Osteoblast (primary cell): Measurements from ENCODE around the gene CUX1. TPM values are rescaled to one million over a fixed set of nuclear protein-coding genes. Genes with fewer than 3 reads are reported as not detected.

Experiments
- DNase-seq: peaks from one replicate; pipeline ENCODE4 v3.0.0; 2011; ENCODE audit warnings: low spot score, mixed read lengths; ENCODE audit not compliant: insufficient read length; ENCODE audit errors: missing footprints
- H2AFZ ChIP-seq: 2 replicates; pipeline ENCODE4 v1.6.0; 2011; ENCODE audit warnings: mild to moderate bottlenecking, low read length
- H3K27ac ChIP-seq: 2 replicates; pipeline ENCODE4 v1.5.1; 2011; ENCODE audit warnings: mild to moderate bottlenecking, low read depth, low read length, moderate library complexity
- H3K27me3 ChIP-seq: 2 replicates; pipeline ENCODE4 v1.6.0; 2012; ENCODE audit warnings: mild to moderate bottlenecking, control low read depth, inconsistent platforms, low read length, moderate library complexity; ENCODE audit not compliant: insufficient read depth
- H3K36me3 ChIP-seq: 2 replicates; pipeline ENCODE4 v1.5.1; 2011; ENCODE audit warnings: mild to moderate bottlenecking, low read length, control low read depth, moderate library complexity; ENCODE audit not compliant: insufficient read depth
- H3K4me1 ChIP-seq: 2 replicates; pipeline ENCODE4 v1.5.1; 2011; ENCODE audit warnings: mild to moderate bottlenecking, low read length, control low read depth, moderate library complexity; ENCODE audit not compliant: insufficient read depth
- H3K4me2 ChIP-seq: 2 replicates; pipeline ENCODE4 v1.6.0; 2011; ENCODE audit warnings: mild to moderate bottlenecking, low read length; ENCODE audit not compliant: insufficient read depth
- H3K4me3 ChIP-seq: fragments of 200-600 bp; sonication (generic); 3 replicates; pipeline ENCODE4 v1.5.1; 2012; ENCODE audit warnings: mild to moderate bottlenecking, low read length, inconsistent platforms; ENCODE audit not compliant: insufficient read depth
- H3K79me2 ChIP-seq: 2 replicates; pipeline ENCODE4 v1.6.0; 2012; ENCODE audit warnings: mild to moderate bottlenecking, low read length, control low read depth, inconsistent platforms; ENCODE audit not compliant: insufficient read depth
- H3K9me3 ChIP-seq: 2 replicates; pipeline ENCODE4 v1.5.1; 2011; ENCODE audit warnings: low read depth, low read length, control low read depth
- H4K20me1 ChIP-seq: 2 replicates; pipeline ENCODE4 v1.6.0; 2012; ENCODE audit warnings: mild to moderate bottlenecking, low read length, control low read depth; ENCODE audit not compliant: insufficient read depth
- total RNA-seq: library from RNA; depleted of rRNA; stranded (reverse); fragments of >200 nt; gene quantifications from 2 replicates; pipeline ENCODE4 v1.2.3, GENCODE V29; 2012
- TF ChIP-seq, protein P1 (sequence below): IDR thresholded peaks from 2 replicates; pipeline ENCODE4 v1.5.1; 2011; ENCODE audit warnings: mild to moderate bottlenecking, low read depth, low read length, moderate library complexity; ENCODE audit errors: extremely low read depth

The CUX1 gene, protein sequence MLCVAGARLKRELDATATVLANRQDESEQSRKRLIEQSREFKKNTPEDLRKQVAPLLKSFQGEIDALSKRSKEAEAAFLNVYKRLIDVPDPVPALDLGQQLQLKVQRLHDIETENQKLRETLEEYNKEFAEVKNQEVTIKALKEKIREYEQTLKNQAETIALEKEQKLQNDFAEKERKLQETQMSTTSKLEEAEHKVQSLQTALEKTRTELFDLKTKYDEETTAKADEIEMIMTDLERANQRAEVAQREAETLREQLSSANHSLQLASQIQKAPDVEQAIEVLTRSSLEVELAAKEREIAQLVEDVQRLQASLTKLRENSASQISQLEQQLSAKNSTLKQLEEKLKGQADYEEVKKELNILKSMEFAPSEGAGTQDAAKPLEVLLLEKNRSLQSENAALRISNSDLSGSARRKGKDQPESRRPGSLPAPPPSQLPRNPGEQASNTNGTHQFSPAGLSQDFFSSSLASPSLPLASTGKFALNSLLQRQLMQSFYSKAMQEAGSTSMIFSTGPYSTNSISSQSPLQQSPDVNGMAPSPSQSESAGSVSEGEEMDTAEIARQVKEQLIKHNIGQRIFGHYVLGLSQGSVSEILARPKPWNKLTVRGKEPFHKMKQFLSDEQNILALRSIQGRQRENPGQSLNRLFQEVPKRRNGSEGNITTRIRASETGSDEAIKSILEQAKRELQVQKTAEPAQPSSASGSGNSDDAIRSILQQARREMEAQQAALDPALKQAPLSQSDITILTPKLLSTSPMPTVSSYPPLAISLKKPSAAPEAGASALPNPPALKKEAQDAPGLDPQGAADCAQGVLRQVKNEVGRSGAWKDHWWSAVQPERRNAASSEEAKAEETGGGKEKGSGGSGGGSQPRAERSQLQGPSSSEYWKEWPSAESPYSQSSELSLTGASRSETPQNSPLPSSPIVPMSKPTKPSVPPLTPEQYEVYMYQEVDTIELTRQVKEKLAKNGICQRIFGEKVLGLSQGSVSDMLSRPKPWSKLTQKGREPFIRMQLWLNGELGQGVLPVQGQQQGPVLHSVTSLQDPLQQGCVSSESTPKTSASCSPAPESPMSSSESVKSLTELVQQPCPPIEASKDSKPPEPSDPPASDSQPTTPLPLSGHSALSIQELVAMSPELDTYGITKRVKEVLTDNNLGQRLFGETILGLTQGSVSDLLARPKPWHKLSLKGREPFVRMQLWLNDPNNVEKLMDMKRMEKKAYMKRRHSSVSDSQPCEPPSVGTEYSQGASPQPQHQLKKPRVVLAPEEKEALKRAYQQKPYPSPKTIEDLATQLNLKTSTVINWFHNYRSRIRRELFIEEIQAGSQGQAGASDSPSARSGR (N-terminal part only)
- total RNA-seq: 39.2 and 41.6 TPM in 2 replicates

DNA sequence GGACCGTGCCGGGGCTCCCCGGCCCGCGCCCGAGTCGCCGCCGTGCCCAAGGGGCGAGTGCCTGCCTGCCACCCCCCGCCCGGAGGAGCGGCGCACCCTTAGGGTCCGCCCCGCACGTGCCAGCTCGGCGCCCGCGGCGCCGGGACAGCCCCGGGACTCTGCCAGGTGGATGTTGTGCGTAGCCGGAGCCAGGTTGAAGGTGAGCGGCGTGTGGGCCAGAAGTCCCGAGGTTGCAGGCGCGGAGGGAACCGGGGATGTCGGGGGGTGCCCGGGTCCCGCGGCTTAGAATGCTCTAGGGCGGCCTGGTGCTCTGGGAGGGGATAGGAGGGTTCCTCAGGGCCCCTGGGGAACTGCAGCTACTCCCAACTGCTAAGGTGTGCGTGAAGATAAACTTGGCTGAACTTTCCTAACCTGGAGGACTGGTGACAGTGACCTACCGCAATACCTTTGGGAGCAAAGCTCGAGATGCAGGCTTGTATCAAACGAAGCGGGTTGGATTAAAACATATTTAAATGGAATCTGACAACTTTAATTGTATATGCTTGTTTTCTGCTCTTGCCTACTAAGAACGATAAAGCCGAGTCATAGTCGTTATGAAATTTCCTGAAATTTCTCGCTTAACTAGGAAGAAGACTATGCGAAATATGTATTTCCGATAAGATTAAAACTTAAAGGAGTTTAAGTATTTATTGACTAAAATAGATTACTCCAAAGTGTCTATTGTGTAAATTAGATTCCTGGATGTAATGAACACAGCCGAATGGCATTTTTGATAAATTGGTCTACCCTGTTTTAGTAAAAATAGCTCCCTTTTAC, at the start of gene CUX1:
Gene CUX1, plus strand, starts transcription at position 156 of the 816 bp plus-strand sequence. Its CDS starts 14 bp downstream, at position 170.
- Histone ChIP-seq H3K4me1 (peaks cover 24% of the 10 kb centered on the region), H3K9me3 (no peaks in the 10 kb centered on the region), H3K27ac (peak within 1 kb of the TSS; percentile 27), H3K4me2 (peak within 1 kb of the TSS; percentile 81), H3K79me2 (peaks cover 49% of the 10 kb centered on the region), H3K27me3 (peaks cover 4% of the 10 kb centered on the region), H4K20me1 (peaks cover 32% of the 10 kb centered on the region), H3K36me3 (no peaks in the 10 kb centered on the region), H2AFZ (no peak within 1 kb of the TSS), H3K4me3 (peak within 1 kb of the TSS; percentile 78)
- TF ChIP-seq, protein P1, sequence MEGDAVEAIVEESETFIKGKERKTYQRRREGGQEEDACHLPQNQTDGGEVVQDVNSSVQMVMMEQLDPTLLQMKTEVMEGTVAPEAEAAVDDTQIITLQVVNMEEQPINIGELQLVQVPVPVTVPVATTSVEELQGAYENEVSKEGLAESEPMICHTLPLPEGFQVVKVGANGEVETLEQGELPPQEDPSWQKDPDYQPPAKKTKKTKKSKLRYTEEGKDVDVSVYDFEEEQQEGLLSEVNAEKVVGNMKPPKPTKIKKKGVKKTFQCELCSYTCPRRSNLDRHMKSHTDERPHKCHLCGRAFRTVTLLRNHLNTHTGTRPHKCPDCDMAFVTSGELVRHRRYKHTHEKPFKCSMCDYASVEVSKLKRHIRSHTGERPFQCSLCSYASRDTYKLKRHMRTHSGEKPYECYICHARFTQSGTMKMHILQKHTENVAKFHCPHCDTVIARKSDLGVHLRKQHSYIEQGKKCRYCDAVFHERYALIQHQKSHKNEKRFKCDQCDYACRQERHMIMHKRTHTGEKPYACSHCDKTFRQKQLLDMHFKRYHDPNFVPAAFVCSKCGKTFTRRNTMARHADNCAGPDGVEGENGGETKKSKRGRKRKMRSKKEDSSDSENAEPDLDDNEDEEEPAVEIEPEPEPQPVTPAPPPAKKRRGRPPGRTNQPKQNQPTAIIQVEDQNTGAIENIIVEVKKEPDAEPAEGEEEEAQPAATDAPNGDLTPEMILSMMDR: no peak
- DNase-seq: peak; percentile 86

DNA sequence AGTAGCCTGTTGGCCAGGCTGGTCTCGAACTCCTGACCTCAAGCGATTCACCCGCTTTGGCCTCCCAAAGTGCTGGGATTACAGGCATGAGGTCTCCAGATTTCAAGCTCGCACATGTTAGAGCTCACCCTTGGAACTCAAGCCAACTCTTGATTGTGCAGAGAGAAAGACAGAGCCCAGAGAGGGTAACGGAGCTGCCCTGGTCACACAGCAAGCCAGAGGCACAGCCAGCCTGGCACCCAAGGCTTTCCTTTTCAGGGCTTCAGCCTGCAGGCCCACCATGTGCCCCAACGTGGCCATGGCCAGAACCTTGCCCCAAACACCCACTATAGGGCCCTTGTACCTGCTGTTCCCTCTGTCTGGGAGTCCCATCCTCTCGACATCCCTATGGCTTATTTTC, 49.1 kb upstream of the CUX1 start:
- TF ChIP-seq, protein P1: no peak

DNA sequence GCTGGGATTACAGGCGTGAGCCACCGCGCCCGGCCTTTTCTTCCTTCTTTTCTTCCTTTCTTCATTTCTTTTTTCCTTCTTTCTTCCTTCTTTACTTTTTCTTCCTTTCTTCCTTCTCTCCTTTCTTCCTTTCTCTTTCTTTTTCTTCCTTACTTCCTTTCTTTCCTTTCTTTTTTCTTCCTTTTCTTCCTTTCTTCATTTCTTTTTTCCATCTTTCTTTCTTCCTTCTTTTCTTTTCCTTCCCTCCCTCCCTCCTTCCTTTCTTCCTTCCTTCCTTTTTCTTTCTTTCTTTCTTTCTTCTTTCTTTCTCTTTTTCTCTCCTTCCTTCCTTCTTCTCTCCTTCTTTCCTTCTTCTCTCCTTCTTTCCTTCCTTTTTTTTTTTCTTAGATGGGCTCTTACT, 47.0 kb upstream of the CUX1 start:
- H2AFZ ChIP-seq: no peak overlapping the region
- H3K4me1 ChIP-seq: no peaks in the 10 kb centered on the region
- peaks cover 20% of the 10 kb centered on the region for H3K27me3 ChIP-seq
- no peaks in the 10 kb centered on the region for H3K9me3 ChIP-seq
- H3K4me3 ChIP-seq: no peak overlapping the region
- H3K79me2 ChIP-seq: no peaks in the 10 kb centered on the region
- H3K4me2 ChIP-seq: no peak overlapping the region
- TF ChIP-seq, protein P1: no peak
- H3K36me3 ChIP-seq: no peaks in the 10 kb centered on the region
- no peaks in the 10 kb centered on the region for H4K20me1 ChIP-seq
- no peak for DNase-seq
- no peak overlapping the region for H3K27ac ChIP-seq

More for the DNA sequence above, 49.1 kb upstream of the CUX1 start:
- H3K27me3 ChIP-seq: peaks cover 17% of the 10 kb centered on the region
- no peak overlapping the region for H3K27ac ChIP-seq
- H3K79me2 ChIP-seq: no peaks in the 10 kb centered on the region
- no peak overlapping the region for H3K4me2 ChIP-seq
- no peak overlapping the region for H2AFZ ChIP-seq
- no peaks in the 10 kb centered on the region for H3K9me3 ChIP-seq
- no peaks in the 10 kb centered on the region for H3K4me1 ChIP-seq
- no peak for DNase-seq
- H3K36me3 ChIP-seq: no peaks in the 10 kb centered on the region
- no peak overlapping the region for H3K4me3 ChIP-seq
- no peaks in the 10 kb centered on the region for H4K20me1 ChIP-seq
